Activated CD8-positive, alpha-beta memory T cell treated with anti-CD3 and anti-CD28 coated beads for 24 hours (primary cell): ENCODE measurements around the gene ZKSCAN2.

Source experiments
- DNase-seq: peaks from one replicate; pipeline ENCODE4 v3.0.0-alpha.2; 2020

The ZKSCAN2 gene

GRCh38 chr16:25222959-25223358 lies 34.7 kb downstream of the ZKSCAN2 start:
- no peak for DNase-seq

- DNase-seq = no peak
These were observed 38.4 kb downstream of the ZKSCAN2 start for GRCh38 chr16:25219070-25219737.

- DNase-seq = no peak
These were observed 39.7 kb downstream of the ZKSCAN2 start for GRCh38 chr16:25217921-25218320.

DNA sequence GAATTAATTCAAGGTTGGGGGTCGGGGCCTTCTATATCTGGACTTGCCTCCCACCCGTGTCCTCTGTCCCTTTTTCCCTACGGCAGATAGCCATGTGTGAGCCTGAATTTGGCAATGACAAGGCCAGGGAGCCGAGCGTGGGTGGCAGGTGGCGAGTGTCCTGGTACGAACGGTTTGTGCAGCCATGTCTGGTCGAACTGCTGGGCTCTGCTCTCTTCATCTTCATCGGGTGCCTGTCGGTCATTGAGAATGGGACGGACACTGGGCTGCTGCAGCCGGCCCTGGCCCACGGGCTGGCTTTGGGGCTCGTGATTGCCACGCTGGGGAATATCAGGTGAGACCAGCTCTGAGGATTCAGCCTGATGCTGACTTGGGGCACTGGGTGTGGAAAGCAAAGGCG lies 40.5 kb downstream of the ZKSCAN2 start:
- no peak for DNase-seq

DNA sequence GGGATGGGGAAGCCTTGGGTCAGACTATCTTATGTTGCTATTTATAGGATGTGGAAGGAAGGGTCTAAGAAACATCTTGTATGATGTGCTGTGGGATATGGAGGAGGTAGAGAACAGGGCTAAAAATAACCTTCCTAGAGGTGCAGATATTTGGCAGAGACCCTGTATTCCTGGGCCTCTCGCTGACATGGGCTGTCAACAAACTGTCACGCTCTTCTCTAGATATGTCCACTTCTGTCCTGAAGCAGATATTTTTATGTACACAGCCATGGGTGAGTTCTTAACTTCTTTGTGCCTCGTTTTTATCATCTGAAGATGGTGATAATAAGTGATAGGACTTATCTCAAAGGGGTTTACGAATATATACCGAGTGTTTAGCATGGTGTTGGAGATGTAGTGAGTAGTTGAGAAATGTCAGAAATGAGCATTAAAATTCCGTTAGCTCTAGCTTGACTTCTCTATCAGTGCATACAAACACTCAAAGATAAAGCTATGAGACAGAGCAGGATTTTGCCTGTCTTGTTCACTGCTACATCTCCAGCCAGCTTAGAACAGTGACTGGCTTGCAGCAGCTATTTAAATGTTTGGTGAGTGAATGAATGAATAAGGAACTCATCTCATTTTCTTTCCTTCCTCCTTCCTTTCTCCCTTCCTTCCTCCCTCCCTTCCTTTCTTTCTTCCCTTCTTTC lies 43.8 kb downstream of the ZKSCAN2 start:
- DNase-seq = no peak

DNA sequence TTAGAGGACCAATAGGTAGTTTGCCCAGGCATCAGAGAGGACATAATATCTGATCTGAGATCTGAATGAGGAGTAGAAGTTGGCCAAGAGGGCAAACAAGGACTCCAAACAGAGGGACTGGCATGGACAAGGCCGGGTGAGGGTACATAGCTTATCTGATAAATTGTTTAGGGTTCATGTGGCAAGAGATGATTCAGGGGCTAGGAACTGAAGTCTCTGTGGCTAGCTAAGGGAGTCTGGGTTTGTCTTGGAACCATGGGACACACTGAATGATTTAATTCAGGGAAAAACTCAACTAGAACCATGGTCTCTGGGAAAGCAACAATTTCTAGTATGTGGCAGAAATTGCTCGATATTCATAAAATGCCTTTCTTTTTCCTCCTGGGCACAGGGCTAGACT lies 45.0 kb downstream of the ZKSCAN2 start:
- DNase-seq = no peak

DNA sequence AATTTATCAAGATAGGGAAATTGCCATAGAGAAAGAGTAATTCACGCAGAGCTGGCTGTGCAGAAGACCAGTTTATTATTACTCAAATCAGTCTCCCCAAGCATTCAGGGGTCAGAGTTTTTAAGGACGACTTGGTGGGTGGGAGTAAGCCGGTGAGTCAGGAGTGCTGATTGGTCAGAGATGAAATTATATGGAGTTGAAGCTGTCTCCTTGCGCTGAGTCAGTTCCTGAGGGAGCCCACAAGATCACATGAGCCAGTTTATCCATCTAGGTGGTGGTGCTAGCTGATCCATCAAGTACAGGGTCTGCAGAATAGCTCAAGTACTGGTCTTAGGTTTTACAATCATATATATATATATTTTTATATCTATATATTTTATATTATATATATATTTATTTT lies 46.9 kb downstream of the ZKSCAN2 start:
- no peak for DNase-seq

DNA sequence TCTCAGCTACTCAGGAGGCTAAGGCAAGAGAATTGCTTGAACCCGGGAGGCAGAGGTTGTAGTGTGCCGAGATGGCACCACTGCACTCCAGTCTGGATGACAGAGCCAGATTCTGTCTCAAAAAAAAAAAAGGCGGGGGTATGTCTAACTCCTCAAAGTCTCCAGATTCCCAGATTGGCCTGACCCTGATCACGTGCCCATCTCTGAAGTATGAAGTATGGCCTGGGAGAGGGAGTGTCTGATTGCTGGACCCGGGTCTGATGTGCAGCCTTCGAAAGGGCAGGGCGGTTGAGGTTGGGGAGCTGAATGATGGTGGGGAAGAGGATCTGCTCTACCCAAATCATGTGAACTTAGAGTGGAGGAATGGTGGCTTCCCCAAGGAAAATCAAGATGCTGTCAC lies 58.2 kb downstream of the ZKSCAN2 start:
- no peak for DNase-seq

GRCh38 chr16:25198021-25198420 lies 59.6 kb downstream of the ZKSCAN2 start:
- no peak for DNase-seq

DNA sequence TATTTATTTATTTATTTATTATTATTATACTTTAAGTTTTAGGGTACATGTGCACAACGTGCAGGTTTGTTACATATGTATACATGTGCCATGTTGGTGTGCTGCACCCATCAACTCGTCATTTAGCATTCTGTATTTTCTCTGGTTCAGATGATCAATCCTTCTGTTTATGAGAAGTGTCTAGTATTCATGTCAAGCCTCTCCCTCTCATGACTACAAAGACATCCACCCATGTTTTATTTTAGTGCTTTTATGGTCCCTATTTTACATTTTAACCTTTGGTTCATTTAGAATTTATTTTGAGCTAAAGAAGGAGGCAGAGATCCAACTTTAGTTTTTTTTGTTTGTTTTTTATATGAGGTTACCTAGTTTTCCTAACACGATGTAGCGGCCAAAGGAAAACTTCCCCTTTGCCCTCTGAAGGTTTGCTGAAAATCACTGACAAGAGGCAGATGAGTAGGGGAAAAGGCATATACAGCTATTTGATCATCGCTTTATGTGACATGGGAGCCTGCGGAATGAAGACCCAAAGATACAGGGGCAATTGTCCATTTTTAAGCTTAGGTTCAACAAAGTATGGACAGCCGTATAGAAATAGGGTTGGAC lies 63.3 kb downstream of the ZKSCAN2 start:
- no peak for DNase-seq

GRCh38 chr16:25192096-25192495 lies 65.5 kb downstream of the ZKSCAN2 start:
- DNase-seq = no peak

- no peak for DNase-seq
These were observed 68.3 kb downstream of the ZKSCAN2 start for GRCh38 chr16:25189305-25189704.

DNA sequence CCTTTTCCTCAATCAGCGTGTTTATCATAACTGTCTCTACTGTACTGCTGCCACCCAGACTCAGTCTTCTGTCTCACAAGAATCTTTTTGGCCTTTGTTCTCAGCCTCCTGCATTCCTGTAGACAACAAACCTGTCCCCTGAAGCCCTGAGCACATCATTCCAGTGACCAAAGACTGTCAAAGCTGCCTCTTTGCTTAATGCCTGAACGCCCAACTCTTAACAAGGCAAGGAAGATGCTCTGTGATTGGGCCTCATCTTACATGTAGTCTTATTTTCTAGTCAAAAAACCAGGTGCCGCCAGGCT lies 70.2 kb downstream of the ZKSCAN2 start:
- no peak for DNase-seq
